Tibial nerve (tissue), 4 donors: ENCODE data around the gene MYL9.

Experiments
- EP300 ChIP-seq, 2 donors: sonication (generic); formaldehyde crosslinking; IDR thresholded peaks; one replicate each; pipeline ENCODE4 v1.6.1; 2017; ENCODE audit warnings: antibody characterized with exemption in 2 of 2, mild to moderate bottlenecking in 1 of 2
- POLR2A ChIP-seq, 2 donors: fragments of 450-650 bp; IDR thresholded peaks; one replicate each; pipeline ENCODE4 v1.6.1; 2017; ENCODE audit warnings: antibody characterized with exemption in 2 of 2, mild to moderate bottlenecking in 2 of 2, moderate library complexity in 2 of 2
- TF ChIP-seq, protein P1 (sequence below), 5 experiments: fragments of 200-600 bp in 3 of 5; fragments of 450-650 bp in 2 of 5; sonication (generic) in 3 of 5; IDR thresholded peaks; one replicate each; pipeline ENCODE4 v1.5.1; 2016 to 2019; ENCODE audit warnings: antibody characterized with exemption in 5 of 5, mild to moderate bottlenecking in 3 of 5, moderate library complexity in 2 of 5

DNA sequence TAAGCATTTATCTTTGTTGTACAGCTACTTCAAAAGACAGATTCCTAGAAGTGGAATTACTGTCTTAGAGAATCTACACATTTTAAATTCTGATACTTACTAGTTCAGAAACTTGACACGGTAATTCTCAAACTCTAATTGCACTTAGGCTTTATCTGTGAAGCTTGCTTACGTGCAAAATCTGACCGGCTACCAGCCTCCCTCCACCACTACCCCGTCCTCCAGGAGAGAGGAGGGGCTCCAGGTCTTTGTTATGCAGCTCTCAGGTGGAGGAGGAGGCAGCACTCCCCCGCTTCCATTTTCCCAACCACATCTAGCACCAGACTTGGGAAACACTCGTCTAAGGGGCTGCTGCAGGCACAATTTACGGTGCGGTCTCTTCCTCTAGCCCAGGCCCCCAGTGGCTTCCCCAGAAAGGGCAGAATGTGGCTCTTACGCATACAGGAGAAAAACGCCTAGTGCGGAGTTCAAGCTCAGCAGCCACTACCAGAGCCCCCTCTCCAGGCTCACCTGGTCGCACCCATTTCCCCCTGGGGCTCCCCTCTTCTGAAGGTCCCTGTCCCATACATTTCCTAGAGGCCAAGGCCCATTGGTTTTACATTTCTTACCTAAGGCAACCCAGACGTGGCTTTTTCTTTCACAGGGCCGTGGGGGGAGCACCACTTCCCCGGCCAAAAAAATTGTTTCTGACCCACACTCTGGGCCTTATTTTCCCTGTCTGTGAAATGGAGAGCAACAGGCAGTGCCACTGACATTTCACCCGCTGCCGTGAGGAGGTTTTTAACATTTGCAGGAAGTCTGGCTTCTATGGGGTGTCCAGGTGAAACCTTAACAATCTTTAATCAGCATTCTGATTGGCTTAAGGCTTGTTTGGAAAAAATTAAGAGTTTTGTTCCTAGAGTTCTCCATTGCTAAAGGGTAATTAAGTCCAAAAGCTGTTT lies 30.5 kb downstream of the MYL9 start:
- no peak for TF ChIP-seq POLR2A (IDR thresholded peaks at IDR 0.05)
- TF ChIP-seq, protein P1, sequence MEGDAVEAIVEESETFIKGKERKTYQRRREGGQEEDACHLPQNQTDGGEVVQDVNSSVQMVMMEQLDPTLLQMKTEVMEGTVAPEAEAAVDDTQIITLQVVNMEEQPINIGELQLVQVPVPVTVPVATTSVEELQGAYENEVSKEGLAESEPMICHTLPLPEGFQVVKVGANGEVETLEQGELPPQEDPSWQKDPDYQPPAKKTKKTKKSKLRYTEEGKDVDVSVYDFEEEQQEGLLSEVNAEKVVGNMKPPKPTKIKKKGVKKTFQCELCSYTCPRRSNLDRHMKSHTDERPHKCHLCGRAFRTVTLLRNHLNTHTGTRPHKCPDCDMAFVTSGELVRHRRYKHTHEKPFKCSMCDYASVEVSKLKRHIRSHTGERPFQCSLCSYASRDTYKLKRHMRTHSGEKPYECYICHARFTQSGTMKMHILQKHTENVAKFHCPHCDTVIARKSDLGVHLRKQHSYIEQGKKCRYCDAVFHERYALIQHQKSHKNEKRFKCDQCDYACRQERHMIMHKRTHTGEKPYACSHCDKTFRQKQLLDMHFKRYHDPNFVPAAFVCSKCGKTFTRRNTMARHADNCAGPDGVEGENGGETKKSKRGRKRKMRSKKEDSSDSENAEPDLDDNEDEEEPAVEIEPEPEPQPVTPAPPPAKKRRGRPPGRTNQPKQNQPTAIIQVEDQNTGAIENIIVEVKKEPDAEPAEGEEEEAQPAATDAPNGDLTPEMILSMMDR (IDR thresholded peaks at IDR 0.05), result no peak
- TF ChIP-seq EP300 (IDR thresholded peaks at IDR 0.05), result no peak
